Activated effector memory CD4-positive, alpha-beta T cell treated with anti-CD3 and anti-CD28 coated beads, Interleukin-2, amount 50 U/mL, for 16 hours (primary cell): ENCODE data around the gene RTN4IP1.
"Not testable (repeated sequence)": the region's sequence is repeated elsewhere in the genome, so short reads cannot be mapped to it uniquely, and the experiment has no call there.

Source experiments
- DNase-seq: peaks from one replicate; pipeline ENCODE4 v3.0.0-alpha.2; 2020

Gene RTN4IP1

DNA sequence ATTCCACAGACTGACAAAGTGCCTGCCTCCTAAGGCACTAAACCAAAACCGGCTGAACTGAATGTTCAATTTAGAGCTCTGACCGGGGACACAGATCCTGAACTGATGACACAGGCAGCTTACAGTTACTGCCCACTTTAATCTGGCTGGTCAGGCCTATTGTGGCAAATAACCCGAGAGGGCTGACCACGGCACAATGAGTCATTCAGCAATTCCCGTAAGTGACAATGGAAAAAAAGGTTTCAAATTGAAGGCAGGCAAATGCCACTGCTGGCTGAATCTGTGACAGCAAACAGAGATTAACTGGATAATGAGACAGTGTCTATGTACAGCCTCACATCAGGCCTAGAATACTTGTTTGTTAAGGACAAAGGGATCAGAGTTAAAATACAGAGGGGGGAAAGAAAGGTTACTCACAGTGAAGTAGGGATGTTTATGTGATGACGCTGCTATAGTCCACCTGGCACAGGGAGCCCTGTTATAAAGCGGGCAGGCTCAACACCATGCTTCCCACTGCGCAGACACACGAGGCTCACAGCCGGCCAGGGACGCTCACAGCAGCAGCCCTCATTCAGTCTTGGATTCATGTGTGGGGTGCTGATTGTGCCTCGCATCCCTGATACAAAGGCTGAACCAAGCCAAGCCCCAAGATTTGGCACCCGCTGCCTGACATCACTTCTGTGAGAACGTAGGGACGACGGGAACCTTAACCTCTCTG is 54.4 kb downstream of the RTN4IP1 start:
- no peak for DNase-seq

GRCh38 chr6:106572875-106573585 is 56.3 kb downstream of the RTN4IP1 start:
- DNase-seq = no peak

GRCh38 chr6:106572436-106572835 is 56.9 kb downstream of the RTN4IP1 start:
- DNase-seq = no peak

- no peak for DNase-seq
Measured at GRCh38 chr6:106569428-106569827, 59.9 kb downstream of the RTN4IP1 start.

- DNase-seq = no peak
Measured at GRCh38 chr6:106568530-106568929, 60.8 kb downstream of the RTN4IP1 start.

DNA sequence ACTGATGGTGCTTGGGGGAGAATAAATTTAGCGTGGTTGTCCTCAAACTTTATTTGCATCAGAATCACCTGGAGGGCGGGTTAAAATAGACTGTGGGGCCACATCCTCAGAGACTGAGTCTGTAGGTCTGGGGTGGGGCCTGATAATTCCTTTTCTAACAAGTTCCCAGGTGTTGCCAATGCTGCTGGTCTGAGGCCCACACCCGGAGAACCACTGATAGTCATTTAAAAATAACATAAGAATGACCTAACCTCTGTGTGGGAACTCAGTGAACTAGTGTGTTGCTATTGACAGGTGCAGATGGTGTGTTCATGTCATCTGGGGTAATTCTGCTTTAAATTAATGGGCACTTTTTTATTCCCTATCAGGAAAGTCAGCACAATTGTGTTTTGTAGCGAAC is 64.8 kb downstream of the RTN4IP1 start:
- DNase-seq = no peak

GRCh38 chr6:106563614-106564013 is 65.7 kb downstream of the RTN4IP1 start:
- no peak for DNase-seq

GRCh38 chr6:106561686-106562405 is 67.5 kb downstream of the RTN4IP1 start:
- no peak for DNase-seq

DNA sequence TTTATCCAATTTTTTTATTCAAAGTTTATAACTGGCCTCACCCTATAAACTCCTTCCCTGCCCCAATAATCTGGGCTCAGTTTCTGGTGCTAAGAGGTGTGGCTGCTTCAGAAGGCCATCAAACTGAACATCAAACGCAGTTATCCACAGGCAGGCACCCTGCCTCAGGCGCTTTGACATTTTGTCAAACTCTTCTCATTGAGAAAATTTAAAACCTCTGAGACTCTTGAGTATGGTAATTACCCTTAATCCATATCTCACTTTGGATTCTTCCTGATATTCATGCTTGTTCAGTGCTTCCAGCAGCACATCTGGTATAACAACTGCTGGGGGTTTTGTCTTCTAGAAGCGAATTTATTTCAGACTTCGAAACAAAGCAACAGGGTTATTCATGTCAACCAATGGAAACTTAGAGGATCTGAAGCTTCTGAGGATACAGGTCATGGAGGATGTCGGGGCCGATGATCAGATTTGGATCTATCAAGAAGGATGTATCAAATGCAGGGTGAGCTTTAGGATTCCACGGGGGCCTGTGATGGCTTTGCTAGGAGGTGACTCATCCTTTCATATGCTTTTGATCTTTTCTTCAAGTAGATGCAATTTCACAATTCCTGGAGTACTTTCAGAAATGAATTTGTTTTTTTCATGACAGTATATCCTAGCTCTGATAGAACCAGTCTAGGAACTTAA is 68.2 kb downstream of the RTN4IP1 start:
- no peak for DNase-seq

GRCh38 chr6:106559659-106560058 is 69.6 kb downstream of the RTN4IP1 start:
- not testable (repeated sequence) for DNase-seq

DNA sequence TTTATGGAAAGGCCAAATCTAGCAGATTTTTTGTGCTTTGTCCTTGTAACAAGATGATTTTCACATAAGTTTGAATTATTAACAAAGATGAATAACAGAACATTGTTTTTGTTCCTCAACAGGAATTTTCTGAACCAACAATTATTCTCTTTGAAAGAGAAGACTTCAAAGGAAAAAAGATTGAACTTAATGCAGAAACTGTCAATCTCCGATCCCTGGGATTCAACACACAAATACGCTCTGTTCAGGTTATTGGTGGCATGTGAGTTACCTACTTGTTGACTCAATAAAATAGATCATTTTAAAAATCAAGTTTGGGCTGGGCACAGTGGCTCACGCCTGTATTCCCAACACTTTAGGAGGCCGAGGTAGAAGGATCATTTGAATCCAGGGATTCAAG is 70.9 kb downstream of the RTN4IP1 start:
- no peak for DNase-seq

DNA sequence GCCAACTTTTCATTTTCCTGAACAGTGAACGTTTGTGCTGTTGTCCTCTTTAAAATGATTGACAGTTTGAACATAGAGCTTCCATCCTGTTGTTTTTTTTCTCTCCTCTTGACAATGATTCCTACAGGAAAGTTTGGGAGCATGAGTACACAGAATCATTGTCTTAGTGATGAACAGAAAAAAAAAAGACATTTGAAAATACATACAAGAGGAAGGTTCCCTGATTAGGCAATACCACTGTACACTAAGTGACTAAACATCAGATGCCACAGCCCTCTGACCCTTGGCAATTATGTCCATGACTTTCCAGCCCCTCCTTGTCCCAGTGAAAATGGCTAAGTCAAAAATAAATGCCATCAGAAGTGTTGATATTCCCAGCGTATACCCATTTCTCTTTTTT is 71.5 kb downstream of the RTN4IP1 start:
- no peak for DNase-seq

GRCh38 chr6:106556368-106556960 is 72.8 kb downstream of the RTN4IP1 start:
- no peak for DNase-seq

DNA sequence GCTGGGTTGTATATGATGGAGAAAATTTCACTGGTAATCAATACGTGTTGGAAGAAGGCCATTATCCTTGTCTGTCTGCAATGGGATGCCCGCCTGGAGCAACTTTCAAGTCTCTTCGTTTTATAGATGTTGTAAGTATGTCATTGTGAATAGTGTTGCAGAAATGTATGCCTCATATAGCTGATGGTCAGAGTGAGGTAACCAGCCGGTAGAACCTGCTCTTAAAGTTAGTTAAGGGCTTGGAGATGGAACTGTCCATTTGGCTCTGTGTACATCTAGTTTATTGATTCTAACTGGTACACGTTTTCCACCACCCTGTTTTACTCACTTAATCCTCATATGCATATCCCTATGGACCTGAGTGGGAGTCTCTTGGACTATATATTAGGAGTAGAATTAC is 73.5 kb downstream of the RTN4IP1 start:
- no peak for DNase-seq

DNA sequence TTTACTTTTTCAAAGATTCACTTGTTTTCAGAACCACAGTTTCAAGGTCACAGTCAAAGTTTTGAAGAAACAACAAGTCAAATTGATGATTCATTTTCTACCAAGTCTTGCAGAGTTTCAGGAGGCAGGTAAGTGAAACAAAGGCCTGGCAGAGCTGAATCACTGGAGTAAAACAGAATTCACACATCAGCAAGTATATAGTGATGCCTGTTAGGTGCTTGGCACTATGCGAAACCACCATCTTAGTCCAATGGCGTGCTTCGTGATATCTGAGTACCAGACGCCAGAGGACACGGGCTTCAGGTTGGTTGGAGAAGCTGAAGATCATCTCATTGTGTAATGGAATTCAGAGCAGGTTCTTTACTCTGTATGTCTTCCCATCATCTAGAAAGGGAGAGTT is 75.9 kb downstream of the RTN4IP1 start:
- DNase-seq = no peak

DNA sequence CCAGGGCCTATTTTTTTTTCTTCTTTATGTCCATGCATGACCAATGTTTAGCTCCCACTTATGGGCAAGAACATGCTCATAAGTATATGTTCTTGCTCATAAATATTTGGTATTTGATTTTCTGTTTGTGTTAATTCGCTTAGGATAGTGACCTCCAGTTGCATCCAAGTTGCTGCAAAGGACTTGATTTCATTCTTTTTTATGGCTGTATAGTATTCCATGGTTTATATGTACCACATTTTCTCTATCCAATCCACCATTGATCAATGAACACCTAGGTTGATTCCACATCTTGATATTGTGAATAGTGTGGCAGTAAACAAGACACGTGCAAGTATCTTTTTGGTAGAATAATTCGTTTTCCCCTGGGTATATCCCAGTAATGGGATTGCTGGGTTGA is 78.1 kb downstream of the RTN4IP1 start:
- no peak for DNase-seq

DNA sequence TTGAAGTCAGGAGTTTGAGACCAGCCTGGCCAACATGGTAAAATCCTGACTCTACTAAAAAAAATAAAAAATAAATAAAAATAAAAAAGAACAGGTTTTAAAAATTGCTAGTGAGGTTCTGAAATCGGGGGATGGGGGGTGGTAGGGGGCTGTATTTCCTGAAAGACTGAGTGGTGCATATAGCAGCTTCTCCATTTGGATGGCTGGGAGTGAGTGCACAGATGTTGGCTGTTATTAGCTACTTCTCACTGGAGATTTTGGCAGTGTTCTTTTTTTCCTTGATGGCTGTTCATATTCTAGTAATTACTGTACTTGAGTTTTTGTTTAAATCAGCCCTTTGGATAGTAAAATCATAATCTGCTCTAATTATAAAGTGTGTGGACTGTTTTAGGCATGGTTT is 79.8 kb downstream of the RTN4IP1 start:
- DNase-seq = no peak

GRCh38 chr6:106548926-106549455 is 80.3 kb downstream of the RTN4IP1 start:
- not testable (repeated sequence) for DNase-seq

GRCh38 chr6:106547601-106548453 is 81.5 kb downstream of the RTN4IP1 start:
- DNase-seq = peak; percentile 74

GRCh38 chr6:106546691-106547414 is 82.4 kb downstream of the RTN4IP1 start:
- no peak for DNase-seq

DNA sequence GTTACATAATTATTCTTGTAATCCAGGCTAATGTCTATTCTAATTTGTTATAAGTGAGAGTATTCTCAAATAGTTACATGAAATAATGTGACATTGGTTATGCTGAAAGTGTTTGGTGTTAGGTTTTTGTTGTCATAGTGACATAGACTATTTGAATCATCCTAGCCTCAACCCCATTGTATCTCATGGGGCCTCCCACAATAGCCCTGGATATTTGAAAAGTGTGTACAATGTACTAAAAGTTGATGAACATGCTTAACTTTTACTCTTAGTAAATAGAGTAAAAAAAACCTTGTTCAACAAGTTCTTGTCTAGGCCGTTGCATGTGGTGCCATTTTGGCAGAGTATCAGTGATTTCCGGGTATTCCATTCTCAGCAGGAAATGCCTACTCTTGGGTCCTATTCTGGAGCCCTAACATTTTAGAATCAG is 83.0 kb downstream of the RTN4IP1 start:
- DNase-seq = no peak
